Effector memory CD4-positive, alpha-beta T cell (primary cell): Measurements from ENCODE around the gene RPS19.
A peak's percentile ranks its signal among the peaks of the same experiment; 100 is the strongest.
"Not testable (repeated sequence)": the region's sequence is repeated elsewhere in the genome, so short reads cannot be mapped to it uniquely, and the experiment has no call there.

ENCODE experiments used
- DNase-seq, 3 donors: peaks; one replicate each; pipeline ENCODE4 v3.0.0-alpha.2; 2020
- H3K27ac ChIP-seq: 2 replicates; pipeline ENCODE4 v1.7.0; 2013; ENCODE audit warnings: mild to moderate bottlenecking, low read length, moderate library complexity; ENCODE audit not compliant: insufficient read depth, poor library complexity, severe bottlenecking
- H3K27me3 ChIP-seq: replicated peaks from 2 replicates; pipeline ENCODE4 v1.7.0; 2013; ENCODE audit warnings: mild to moderate bottlenecking, low read length; ENCODE audit not compliant: insufficient read depth, control insufficient read depth, poor library complexity, severe bottlenecking
- H3K36me3 ChIP-seq: 2 replicates; pipeline ENCODE4 v1.7.0; 2013; ENCODE audit warnings: mild to moderate bottlenecking, low read length, moderate library complexity; ENCODE audit not compliant: control insufficient read depth, insufficient read depth
- H3K4me1 ChIP-seq: 2 replicates; pipeline ENCODE4 v1.7.0; 2013; ENCODE audit warnings: low read length, mild to moderate bottlenecking; ENCODE audit not compliant: control insufficient read depth, insufficient read depth, poor library complexity, severe bottlenecking
- H3K4me3 ChIP-seq: 2 replicates; pipeline ENCODE4 v1.7.0; 2013; ENCODE audit warnings: low read length, low read depth, mild to moderate bottlenecking; ENCODE audit not compliant: insufficient read depth, poor library complexity, severe bottlenecking
- H3K9me3 ChIP-seq: 2 replicates; pipeline ENCODE4 v1.7.0; 2013; ENCODE audit warnings: mild to moderate bottlenecking, low read length, moderate library complexity; ENCODE audit not compliant: control insufficient read depth

The RPS19 gene

GRCh38 chr19:41912899-41913537, 53.0 kb downstream of the RPS19 start:
- Histone ChIP-seq H3K4me1 (peaks cover 42% of the 10 kb centered on the region), H3K27ac (no peak overlapping the region), H3K27me3 (peaks cover 20% of the 10 kb centered on the region), H3K36me3 (no peaks in the 10 kb centered on the region), H3K4me3 (no peak overlapping the region), H3K9me3 (no peaks in the 10 kb centered on the region)
- no peak for DNase-seq

GRCh38 chr19:41913538-41914423, 53.7 kb downstream of the RPS19 start:
- H3K9me3 ChIP-seq = no peaks in the 10 kb centered on the region
- peaks cover 20% of the 10 kb centered on the region for H3K27me3 ChIP-seq
- no peaks in the 10 kb centered on the region for H3K36me3 ChIP-seq
- no peak overlapping the region for H3K4me3 ChIP-seq
- no peak overlapping the region for H3K27ac ChIP-seq
- H3K4me1 ChIP-seq = peaks cover 42% of the 10 kb centered on the region
- no peak for DNase-seq

- not testable (repeated sequence) for H3K27ac ChIP-seq, H3K4me3 ChIP-seq, H3K9me3 ChIP-seq, DNase-seq, H3K36me3 ChIP-seq
- peaks cover 42% of the 10 kb centered on the region for H3K4me1 ChIP-seq
- H3K27me3 ChIP-seq = peaks cover 20% of the 10 kb centered on the region
Observed at GRCh38 chr19:41914424-41914834, 54.4 kb downstream of the RPS19 start.

GRCh38 chr19:41915021-41915775, 55.1 kb downstream of the RPS19 start:
- no peak overlapping the region for H3K27ac ChIP-seq
- peak overlapping the region; percentile 33 for H3K4me3 ChIP-seq
- no peaks in the 10 kb centered on the region for H3K36me3 ChIP-seq
- peaks cover 20% of the 10 kb centered on the region for H3K27me3 ChIP-seq
- H3K4me1 ChIP-seq = peaks cover 42% of the 10 kb centered on the region
- DNase-seq = no peak
- H3K9me3 ChIP-seq = no peaks in the 10 kb centered on the region

- Histone ChIP-seq H3K4me1 (peaks cover 42% of the 10 kb centered on the region), H3K9me3 (no peaks in the 10 kb centered on the region), H3K27ac (no peak overlapping the region), H3K4me3 (peak overlapping the region; percentile 33), H3K36me3 (no peaks in the 10 kb centered on the region), H3K27me3 (peaks cover 20% of the 10 kb centered on the region)
- no peak for DNase-seq
Observed at GRCh38 chr19:41915776-41916414, 55.8 kb downstream of the RPS19 start.

GRCh38 chr19:41917676-41918075, 57.6 kb downstream of the RPS19 start:
- no peak overlapping the region for H3K4me3 ChIP-seq
- no peak for DNase-seq
- H3K27ac ChIP-seq = no peak overlapping the region
- H3K36me3 ChIP-seq = no peaks in the 10 kb centered on the region
- H3K4me1 ChIP-seq = peaks cover 30% of the 10 kb centered on the region
- no peaks in the 10 kb centered on the region for H3K9me3 ChIP-seq
- H3K27me3 ChIP-seq = peaks cover 20% of the 10 kb centered on the region

- Histone ChIP-seq H3K27ac (no peak overlapping the region), H3K9me3 (no peaks in the 10 kb centered on the region), H3K27me3 (peaks cover 20% of the 10 kb centered on the region), H3K4me1 (peaks cover 26% of the 10 kb centered on the region), H3K36me3 (no peaks in the 10 kb centered on the region), H3K4me3 (no peak overlapping the region)
- no peak for DNase-seq
Observed at GRCh38 chr19:41918095-41918494, 58.0 kb downstream of the RPS19 start.

- Histone ChIP-seq H3K4me1 (peaks cover 21% of the 10 kb centered on the region), H3K4me3 (no peak overlapping the region), H3K36me3 (no peaks in the 10 kb centered on the region), H3K9me3 (no peaks in the 10 kb centered on the region), H3K27me3 (peaks cover 15% of the 10 kb centered on the region), H3K27ac (no peak overlapping the region)
- DNase-seq = no peak
Observed at GRCh38 chr19:41918653-41919244, 58.7 kb downstream of the RPS19 start.

- peaks cover 9% of the 10 kb centered on the region for H3K4me1 ChIP-seq
- no peaks in the 10 kb centered on the region for H3K9me3 ChIP-seq
- H3K36me3 ChIP-seq = no peaks in the 10 kb centered on the region
- DNase-seq = no peak
- no peak overlapping the region for H3K4me3 ChIP-seq
- H3K27me3 ChIP-seq = peaks cover 9% of the 10 kb centered on the region
- no peak overlapping the region for H3K27ac ChIP-seq
Observed at GRCh38 chr19:41919948-41920712, 60.1 kb downstream of the RPS19 start.
